NT2/D1 (cell line): ENCODE measurements around the gene GBA3.

Experiments
- YY1 ChIP-seq: IDR thresholded peaks from 2 replicates; pipeline ENCODE4 v1.6.1; 2011; ENCODE audit not compliant: insufficient read length, insufficient read depth
- ZNF274 ChIP-seq: IDR thresholded peaks from 2 replicates; pipeline ENCODE4 v1.6.1; 2011; ENCODE audit warnings: mild to moderate bottlenecking, low read depth, low read length

DNA sequence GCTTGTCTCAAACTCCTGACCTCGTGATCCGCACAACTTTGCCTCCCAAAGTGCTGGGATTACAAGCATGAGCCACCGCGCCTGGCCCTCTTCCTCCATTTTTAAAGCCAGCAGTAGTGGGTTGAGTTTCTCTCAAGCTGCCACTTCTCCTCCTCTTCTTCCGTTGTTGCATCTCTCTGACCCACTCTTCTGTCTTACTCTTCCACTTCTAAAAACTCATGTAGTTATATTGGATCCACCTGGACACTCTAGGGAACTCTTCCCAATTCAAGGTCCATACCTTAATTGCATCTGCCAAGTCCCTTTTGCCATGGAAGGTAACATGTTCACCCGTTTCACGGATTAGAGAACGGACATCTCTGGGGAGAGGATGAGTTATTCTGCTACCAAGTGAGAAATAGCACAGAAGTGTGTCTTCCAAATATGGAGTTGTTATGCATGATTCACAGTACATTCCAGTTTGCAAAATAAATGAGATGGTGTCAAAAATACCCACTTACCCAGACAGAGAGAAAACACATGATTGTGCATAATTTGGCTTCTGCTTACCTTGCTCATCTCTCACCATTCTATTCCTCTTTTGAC lies 51.8 kb downstream of the GBA3 start:
- TF ChIP-seq ZNF274 (no peak), YY1 (no peak)
